H1 (cell line): ENCODE measurements around the gene UMODL1. TPM values are rescaled to one million over a fixed set of nuclear protein-coding genes. Genes with fewer than 3 reads are reported as not detected.

Experiments
- KDM4A ChIP-seq: IDR thresholded peaks from one replicate; pipeline ENCODE4 v1.7.1; 2012; ENCODE audit warnings: low read depth, mild to moderate bottlenecking, moderate library complexity, low read length, inconsistent platforms; ENCODE audit not compliant: severe bottlenecking
- SIRT6 ChIP-seq: IDR thresholded peaks from one replicate; pipeline ENCODE4 v1.7.1; 2012; ENCODE audit warnings: low read length, inconsistent platforms
- TEAD4 ChIP-seq: IDR thresholded peaks from 2 replicates; pipeline ENCODE4 v1.6.1; 2012; ENCODE audit warnings: low read depth, low read length, inconsistent platforms, mixed read lengths
- polyA plus RNA-seq, 7 experiments: library from polyadenylated mRNA; depleted of rRNA in 3 of 7; stranded (reverse) in 5 of 7; unstranded in 2 of 7; fragments of >200 nt in 5 of 7; fragments of 200-250 nt in 2 of 7; gene quantifications; 1 replicate in 5 of 7; 2 replicates in 1 of 7; 4 replicates in 1 of 7; pipeline versions ENCODE4 v1.2.1 to v1.2.3, GENCODE V29; 2011 to 2013; ENCODE audit warnings: missing spikeins in 2 of 7, mixed read lengths in 2 of 7
- total RNA-seq: library from RNA; stranded (reverse); fragmentation: NEBNext Ultra II Directional; extraction: Animal tissue kit (Norgen Biotek cat#: 25700); gene quantifications from 2 replicates; pipeline ENCODE4 v1.2.1, GENCODE V29; 2021
- TF ChIP-seq, protein P1 (sequence below): IDR thresholded peaks from 2 replicates; pipeline ENCODE4 v1.6.1; 2012; ENCODE audit warnings: inconsistent platforms

Gene UMODL1
- total and polyA plus RNA-seq, 2 of the 8 experiments (the other 6 are each of a cell fraction or from before 2014, with no cell fraction given), result not detected

DNA sequence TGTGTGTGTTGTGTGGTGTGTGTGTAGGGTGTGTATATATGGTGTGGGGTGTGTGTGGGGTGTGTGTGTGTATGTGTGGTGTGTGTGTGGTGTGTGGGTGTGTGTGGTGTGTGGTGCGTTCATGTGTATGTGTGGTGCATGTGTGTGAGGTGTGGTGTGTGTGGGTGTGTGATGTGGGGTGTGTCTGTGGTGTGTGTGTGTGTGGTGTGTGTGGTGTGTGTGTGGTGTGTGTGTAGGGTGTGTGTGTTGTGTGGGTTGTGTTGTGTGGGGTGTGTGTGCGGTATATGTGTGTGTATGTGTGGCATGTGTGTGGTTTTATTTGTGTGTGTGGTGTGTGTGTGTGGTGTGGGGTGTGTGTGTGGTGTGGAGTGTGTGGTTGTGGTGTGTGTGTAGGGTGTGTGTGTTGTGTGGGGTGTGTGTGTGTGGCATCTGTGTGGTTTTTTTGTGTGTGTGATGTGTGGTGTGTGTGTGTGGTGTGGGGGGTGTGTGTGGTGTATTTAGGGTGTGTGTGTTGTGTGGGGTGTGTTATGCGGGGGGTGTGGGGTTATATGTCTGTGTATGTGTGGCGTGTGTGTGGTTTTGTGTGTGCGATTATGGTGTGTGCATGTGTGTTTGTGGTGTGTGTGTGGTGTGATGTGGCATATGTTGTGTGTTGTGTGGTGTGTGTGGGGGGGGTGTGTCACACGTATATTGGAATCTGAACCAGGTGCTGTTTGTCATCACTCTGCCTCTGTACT lies 43.9 kb upstream of the UMODL1 start (continued):
- TF ChIP-seq, protein P1, sequence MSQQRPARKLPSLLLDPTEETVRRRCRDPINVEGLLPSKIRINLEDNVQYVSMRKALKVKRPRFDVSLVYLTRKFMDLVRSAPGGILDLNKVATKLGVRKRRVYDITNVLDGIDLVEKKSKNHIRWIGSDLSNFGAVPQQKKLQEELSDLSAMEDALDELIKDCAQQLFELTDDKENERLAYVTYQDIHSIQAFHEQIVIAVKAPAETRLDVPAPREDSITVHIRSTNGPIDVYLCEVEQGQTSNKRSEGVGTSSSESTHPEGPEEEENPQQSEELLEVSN, result no peak
- TF ChIP-seq TEAD4, result no peak
- TF ChIP-seq KDM4A, result no peak
- TF ChIP-seq SIRT6, result no peak
